ENCODE results near the gene FBXW8.
A peak's percentile ranks its signal among the peaks of the same experiment; 100 is the strongest.

Gene FBXW8

GRCh38 chr12:116910645-116911451 is at the start of gene FBXW8:
Gene FBXW8, plus strand, starts transcription at chr12:116910950. Its CDS starts 88 bp downstream, at chr12:116911038.
- TF ChIP-seq POLR2A (IDR thresholded peaks at IDR 0.05; ENCODE audit: low read length) (peak; percentile 39), GATA1 (IDR thresholded peaks at IDR 0.05; ENCODE audit: low read depth, low read length) (no peak)
- peak; percentile 68 to 75 for DNase-seq

DNA sequence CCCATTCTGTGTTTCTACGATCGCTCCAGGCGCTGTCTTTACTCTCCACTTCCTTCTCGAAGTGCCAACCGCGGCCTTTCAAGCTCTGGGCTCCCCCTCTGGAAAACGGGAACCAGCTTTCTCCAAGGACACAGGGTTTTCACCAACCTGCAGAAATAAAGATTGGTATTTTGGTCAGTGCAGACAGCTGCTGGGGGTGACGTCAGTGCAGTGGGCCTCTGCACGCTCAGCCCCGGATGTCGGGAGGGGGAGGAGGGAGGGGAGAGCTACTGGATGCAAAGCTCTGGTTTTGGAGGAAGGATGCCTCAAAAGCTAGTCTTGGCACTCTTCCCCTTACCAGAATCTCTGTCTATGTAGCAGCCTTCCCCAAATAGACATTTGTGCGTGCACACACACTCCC is 49.4 kb upstream of the FBXW8 start:
- TF ChIP-seq POLR2A (IDR thresholded peaks at IDR 0.05; ENCODE audit: low read length) (no peak), GATA1 (IDR thresholded peaks at IDR 0.05; ENCODE audit: low read depth, low read length) (no peak)
- no peak for DNase-seq

DNA sequence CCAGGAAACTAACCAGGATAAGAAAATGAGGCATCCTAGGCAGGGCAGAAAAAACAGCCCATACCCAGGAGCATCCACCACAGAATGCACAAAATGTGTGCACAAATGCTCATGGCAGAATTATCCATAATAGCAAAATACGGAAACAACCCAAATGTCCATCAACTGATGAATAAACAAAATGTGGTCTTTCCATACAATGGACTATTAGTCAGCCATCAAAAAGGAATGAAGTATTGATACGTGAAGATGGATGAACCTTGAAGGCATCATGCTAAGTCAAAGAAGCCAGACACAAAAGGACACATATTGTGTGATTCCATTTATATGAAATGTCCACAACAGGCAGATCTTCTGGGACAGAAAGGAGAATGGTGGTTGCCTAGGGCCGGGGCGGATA is 48.6 kb upstream of the FBXW8 start:
- DNase-seq, result no peak
- TF ChIP-seq POLR2A (IDR thresholded peaks at IDR 0.05; ENCODE audit: low read length) (no peak), GATA1 (IDR thresholded peaks at IDR 0.05; ENCODE audit: low read depth, low read length) (no peak)

GRCh38 chr12:116863275-116863767 is 47.4 kb upstream of the FBXW8 start:
- peak; percentile 8 to 35 for DNase-seq
- no peak for TF ChIP-seq POLR2A (IDR thresholded peaks at IDR 0.05; ENCODE audit: low read length)
- TF ChIP-seq GATA1 (IDR thresholded peaks at IDR 0.05; ENCODE audit: low read depth, low read length), result no peak

- DNase-seq, result no peak
- TF ChIP-seq POLR2A (IDR thresholded peaks at IDR 0.05; ENCODE audit: low read length) (no peak), GATA1 (IDR thresholded peaks at IDR 0.05; ENCODE audit: low read depth, low read length) (no peak)
Observed at GRCh38 chr12:116864371-116865160, 46.2 kb upstream of the FBXW8 start.

DNA sequence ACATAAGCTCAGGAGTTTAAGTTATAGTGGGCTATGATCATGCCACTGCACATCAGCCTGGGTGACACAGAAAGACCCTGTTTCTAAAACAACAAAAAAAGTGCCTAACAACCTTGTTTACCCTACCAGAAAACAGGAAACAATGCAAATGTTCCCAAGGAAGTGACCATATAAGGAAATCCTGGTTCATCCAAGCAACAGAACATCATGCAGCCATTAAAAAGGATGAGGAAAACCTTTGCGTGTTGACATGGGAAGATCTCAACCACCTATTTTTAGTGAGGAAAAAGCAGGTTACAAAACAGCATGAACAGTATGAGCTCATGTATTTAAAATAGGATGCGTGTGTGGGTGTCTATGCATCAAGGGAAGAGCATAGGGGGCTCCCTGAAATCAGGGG is 43.2 kb upstream of the FBXW8 start:
- no peak for DNase-seq
- TF ChIP-seq POLR2A (IDR thresholded peaks at IDR 0.05; ENCODE audit: low read length) (no peak), GATA1 (IDR thresholded peaks at IDR 0.05; ENCODE audit: low read depth, low read length) (no peak)

DNA sequence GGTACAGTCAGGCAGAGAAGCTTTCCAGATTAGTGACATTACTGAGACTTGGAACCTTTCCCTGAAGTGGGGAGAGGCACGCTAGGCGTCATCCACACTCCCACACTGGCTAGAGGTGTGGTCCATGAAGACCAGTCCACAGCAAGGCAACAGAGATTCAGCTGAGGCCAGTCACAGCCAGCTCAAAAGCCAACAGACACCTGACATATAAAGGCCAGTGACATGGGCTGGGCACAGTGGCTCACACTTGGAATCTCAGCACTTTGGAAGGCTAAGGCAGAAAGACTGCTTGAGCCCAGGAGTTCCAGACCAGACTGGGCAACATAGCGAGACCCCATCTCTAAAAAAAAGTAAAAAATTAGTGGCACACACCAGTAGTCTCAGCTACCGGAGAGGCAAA is 40.4 kb upstream of the FBXW8 start:
- DNase-seq, result no peak
- no peak for TF ChIP-seq GATA1 (IDR thresholded peaks at IDR 0.05; ENCODE audit: low read depth, low read length)
- TF ChIP-seq POLR2A (IDR thresholded peaks at IDR 0.05; ENCODE audit: low read length), result no peak

GRCh38 chr12:116874324-116874995 is 36.3 kb upstream of the FBXW8 start:
- DNase-seq, result no peak
- TF ChIP-seq POLR2A (IDR thresholded peaks at IDR 0.05; ENCODE audit: low read length), result no peak
- TF ChIP-seq GATA1 (IDR thresholded peaks at IDR 0.05; ENCODE audit: low read depth, low read length), result no peak

DNA sequence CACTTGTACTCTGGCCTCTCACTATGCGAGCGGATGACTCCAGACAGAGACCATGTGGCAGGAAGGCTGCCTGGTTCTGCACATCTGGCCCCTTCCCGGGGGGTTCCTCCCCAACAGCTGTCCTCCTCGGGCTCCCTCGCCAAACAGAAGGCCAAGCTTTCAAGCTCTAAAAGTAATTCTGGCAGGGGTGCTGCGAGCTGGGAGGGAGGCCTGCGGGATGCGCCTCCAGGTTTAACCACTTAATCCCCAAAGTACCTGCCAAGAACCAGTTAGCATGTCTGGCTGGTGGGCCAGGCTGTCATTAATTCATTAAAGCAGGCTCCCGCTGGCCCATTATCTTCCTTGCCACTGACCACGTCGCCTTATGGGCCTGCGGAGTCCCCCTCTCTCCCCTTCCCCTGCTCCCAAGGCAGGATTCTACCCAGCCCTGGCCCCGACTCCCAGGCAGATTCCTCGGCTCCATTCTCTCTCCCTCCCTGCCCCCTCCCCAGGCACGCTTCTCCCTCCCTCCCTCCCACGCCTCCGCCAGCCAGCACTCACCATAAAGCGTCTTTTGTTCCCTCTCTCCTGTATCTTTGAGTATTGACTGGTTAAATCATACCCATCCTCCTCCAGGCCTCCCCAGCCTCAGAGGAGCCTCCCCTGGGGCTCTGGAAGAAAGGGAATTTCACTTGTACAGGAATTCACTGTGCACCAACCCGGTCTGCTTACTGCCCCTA is 34.4 kb upstream of the FBXW8 start:
- no peak for DNase-seq

DNA sequence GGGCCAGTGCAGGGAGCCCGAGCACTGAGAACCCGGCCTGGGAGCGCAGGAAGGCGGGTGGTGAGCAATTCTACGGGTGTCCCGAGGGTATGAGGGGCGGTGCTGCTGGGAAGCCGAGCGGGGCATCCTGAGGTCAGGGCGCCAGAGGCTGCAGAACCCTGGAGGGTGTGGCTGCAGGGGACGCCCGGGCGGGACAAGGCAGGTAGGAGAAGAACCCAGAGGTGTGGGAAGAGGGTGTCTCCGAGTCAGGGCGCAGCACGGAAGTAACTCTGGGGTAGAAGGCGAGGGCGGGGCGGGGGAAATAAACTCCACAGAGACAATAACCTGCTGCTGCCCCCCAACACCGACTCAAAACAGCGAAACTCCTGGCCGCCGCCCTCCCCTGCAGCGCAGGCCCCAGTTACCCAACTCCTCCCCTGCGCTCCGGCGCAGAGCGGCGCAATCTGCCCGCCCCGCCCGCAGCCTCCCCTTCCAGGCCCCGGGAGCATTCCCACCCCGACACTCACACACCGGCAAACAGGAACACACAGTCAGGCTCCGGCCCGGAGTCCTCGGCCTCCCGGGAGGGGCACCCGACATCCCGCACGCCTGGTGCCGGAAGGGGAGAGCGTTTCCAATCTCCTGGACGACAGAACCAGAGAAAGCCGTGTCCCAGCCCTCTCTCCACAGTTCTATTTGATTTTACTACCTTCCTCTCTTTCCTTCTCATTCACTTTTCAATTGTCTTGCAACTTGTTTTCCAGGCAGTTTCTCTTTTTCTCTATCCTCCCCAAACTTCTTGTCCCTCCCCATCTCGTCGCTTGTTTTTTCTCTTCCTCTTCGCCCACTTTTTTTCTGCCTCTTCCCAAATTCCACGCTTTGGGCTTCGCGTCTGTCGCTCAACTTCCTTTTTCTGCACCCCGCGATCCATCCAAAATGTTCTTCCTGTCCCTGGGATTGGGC is 31.9 kb upstream of the FBXW8 start:
- no peak for DNase-seq
- no peak for TF ChIP-seq GATA1 (IDR thresholded peaks at IDR 0.05; ENCODE audit: low read depth, low read length)
- TF ChIP-seq POLR2A (IDR thresholded peaks at IDR 0.05; ENCODE audit: low read length), result no peak

More for the DNA sequence above, 34.4 kb upstream of the FBXW8 start:
- TF ChIP-seq GATA1 (IDR thresholded peaks at IDR 0.05; ENCODE audit: low read depth, low read length), result no peak
- TF ChIP-seq POLR2A (IDR thresholded peaks at IDR 0.05; ENCODE audit: low read length), result no peak

GRCh38 chr12:116879509-116880212 is 31.1 kb upstream of the FBXW8 start:
- DNase-seq, result no peak

More at GRCh38 chr12:116879509-116880212, 31.1 kb upstream of the FBXW8 start:
- TF ChIP-seq GATA1 (IDR thresholded peaks at IDR 0.05; ENCODE audit: low read depth, low read length) (no peak), POLR2A (IDR thresholded peaks at IDR 0.05; ENCODE audit: low read length) (no peak)
